ENCODE measurements around the gene IGFBP5.

- TF ChIP-seq, protein P1, sequence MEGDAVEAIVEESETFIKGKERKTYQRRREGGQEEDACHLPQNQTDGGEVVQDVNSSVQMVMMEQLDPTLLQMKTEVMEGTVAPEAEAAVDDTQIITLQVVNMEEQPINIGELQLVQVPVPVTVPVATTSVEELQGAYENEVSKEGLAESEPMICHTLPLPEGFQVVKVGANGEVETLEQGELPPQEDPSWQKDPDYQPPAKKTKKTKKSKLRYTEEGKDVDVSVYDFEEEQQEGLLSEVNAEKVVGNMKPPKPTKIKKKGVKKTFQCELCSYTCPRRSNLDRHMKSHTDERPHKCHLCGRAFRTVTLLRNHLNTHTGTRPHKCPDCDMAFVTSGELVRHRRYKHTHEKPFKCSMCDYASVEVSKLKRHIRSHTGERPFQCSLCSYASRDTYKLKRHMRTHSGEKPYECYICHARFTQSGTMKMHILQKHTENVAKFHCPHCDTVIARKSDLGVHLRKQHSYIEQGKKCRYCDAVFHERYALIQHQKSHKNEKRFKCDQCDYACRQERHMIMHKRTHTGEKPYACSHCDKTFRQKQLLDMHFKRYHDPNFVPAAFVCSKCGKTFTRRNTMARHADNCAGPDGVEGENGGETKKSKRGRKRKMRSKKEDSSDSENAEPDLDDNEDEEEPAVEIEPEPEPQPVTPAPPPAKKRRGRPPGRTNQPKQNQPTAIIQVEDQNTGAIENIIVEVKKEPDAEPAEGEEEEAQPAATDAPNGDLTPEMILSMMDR (IDR thresholded peaks at IDR 0.05): no peak
- TF ChIP-seq POLR2A (IDR thresholded peaks at IDR 0.05): no peak
These were observed 18.7 kb downstream of the IGFBP5 start for GRCh38 chr2:216676630-216677029.

Data from lower leg skin (tissue), 3 donors.